ENCODE data around the gene CIITA.
"Not testable (repeated sequence)": the region's sequence is repeated elsewhere in the genome, so short reads cannot be mapped to it uniquely, and the experiment has no call there.

The CIITA gene

DNA sequence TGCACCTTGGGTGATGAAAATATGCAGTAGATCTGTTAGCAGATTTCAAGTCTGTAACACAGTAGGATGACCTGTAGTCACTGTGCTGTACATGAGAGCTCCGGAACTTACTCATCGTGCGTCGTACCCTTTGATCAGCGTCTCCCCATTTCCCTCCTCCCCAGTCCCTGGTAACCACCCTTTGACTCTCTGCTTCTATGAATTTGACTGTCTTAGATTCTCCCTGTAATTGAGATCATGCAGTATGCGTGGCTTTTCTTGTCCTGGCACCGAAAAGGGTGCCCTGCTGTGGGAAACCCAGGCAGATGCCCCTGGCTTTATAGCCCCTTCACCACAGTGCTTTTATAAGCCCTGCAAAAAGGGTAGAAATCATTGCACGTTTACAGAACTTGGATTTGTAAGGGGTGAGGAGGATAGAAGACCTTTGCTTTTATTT, 87.9 kb downstream of the CIITA start:
- H3K4me1 ChIP-seq (ENCODE audit: control insufficient read depth, low read length) = peaks cover 18% of the 10 kb centered on the region
- peaks cover 56% of the 10 kb centered on the region for H3K36me3 ChIP-seq (ENCODE audit: control insufficient read depth, low read length)
- H3K9me3 ChIP-seq (ENCODE audit: control insufficient read depth, insufficient read depth, low read length) = no peaks in the 10 kb centered on the region
- no peaks in the 10 kb centered on the region for H3F3A ChIP-seq (ENCODE audit: control insufficient read depth, insufficient read depth)
- no peak for TF ChIP-seq EZH2phosphoT487 (IDR thresholded peaks at IDR 0.05; ENCODE audit: borderline replicate concordance, low read length)
- H3K27me3 ChIP-seq (ENCODE audit: control insufficient read depth, low read length) = no peaks in the 10 kb centered on the region
- H3K4me2 ChIP-seq (ENCODE audit: low read length) = no peak overlapping the region
- H4K20me1 ChIP-seq (ENCODE audit: control insufficient read depth, insufficient read depth, low read depth, low read length) = peaks cover 10% of the 10 kb centered on the region
- no peak overlapping the region for H3K4me3 ChIP-seq (ENCODE audit: low read length)
- H3K27ac ChIP-seq (ENCODE audit: low read depth, low read length) = no peak overlapping the region
- H3K9me2 ChIP-seq (replicated peaks; ENCODE audit: control insufficient read depth, low read length) = no peaks in the 10 kb centered on the region
- H3K79me2 ChIP-seq (ENCODE audit: control insufficient read depth, low read length) = peaks cover 3% of the 10 kb centered on the region

DNA sequence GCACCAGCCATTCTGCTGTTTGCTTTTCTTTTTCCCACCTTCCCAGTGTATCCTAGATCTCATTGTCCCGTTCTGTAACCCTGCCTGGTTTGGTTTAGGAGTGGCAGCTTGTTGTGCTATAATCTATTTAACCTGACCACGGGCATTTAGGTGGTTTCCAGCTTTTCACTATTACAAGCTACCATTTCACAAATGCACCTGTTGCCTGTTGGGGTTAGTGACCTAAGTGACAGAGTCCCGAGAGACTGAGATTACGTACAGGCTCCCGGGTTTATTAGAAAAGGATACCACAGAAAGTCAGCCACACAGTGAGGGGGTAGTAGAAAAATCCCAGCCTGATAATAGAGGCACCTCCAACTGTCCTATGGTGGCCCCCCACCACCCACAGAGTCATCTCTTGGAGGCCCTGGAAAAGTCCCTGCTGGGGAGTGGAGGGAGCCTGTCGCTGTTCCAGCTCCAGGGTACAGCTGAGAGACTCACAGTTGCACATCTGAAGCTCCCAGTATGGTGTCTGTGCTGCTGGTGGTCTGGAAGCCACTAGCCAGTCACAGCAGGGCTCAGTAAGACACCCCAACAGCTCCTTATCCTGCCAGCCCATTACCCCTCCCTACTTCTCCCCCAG, 88.5 kb downstream of the CIITA start:
- no peak overlapping the region for H3K4me2 ChIP-seq (ENCODE audit: low read length)
- no peak overlapping the region for H3K4me3 ChIP-seq (ENCODE audit: low read length)
- no peak overlapping the region for H3K27ac ChIP-seq (ENCODE audit: low read depth, low read length)
- H3K36me3 ChIP-seq (ENCODE audit: control insufficient read depth, low read length) = peaks cover 60% of the 10 kb centered on the region
- H3K79me2 ChIP-seq (ENCODE audit: control insufficient read depth, low read length) = peaks cover 3% of the 10 kb centered on the region
- no peak for TF ChIP-seq EZH2phosphoT487 (IDR thresholded peaks at IDR 0.05; ENCODE audit: borderline replicate concordance, low read length)
- TF ChIP-seq, protein P1, sequence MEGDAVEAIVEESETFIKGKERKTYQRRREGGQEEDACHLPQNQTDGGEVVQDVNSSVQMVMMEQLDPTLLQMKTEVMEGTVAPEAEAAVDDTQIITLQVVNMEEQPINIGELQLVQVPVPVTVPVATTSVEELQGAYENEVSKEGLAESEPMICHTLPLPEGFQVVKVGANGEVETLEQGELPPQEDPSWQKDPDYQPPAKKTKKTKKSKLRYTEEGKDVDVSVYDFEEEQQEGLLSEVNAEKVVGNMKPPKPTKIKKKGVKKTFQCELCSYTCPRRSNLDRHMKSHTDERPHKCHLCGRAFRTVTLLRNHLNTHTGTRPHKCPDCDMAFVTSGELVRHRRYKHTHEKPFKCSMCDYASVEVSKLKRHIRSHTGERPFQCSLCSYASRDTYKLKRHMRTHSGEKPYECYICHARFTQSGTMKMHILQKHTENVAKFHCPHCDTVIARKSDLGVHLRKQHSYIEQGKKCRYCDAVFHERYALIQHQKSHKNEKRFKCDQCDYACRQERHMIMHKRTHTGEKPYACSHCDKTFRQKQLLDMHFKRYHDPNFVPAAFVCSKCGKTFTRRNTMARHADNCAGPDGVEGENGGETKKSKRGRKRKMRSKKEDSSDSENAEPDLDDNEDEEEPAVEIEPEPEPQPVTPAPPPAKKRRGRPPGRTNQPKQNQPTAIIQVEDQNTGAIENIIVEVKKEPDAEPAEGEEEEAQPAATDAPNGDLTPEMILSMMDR (IDR thresholded peaks at IDR 0.05; ENCODE audit: low read depth, low read length, poor library complexity, severe bottlenecking) = no peak
- H3F3A ChIP-seq (ENCODE audit: control insufficient read depth, insufficient read depth) = no peaks in the 10 kb centered on the region
- peaks cover 10% of the 10 kb centered on the region for H4K20me1 ChIP-seq (ENCODE audit: control insufficient read depth, insufficient read depth, low read depth, low read length)
- H3K27me3 ChIP-seq (ENCODE audit: control insufficient read depth, low read length) = no peaks in the 10 kb centered on the region
- H3K9me2 ChIP-seq (replicated peaks; ENCODE audit: control insufficient read depth, low read length) = no peaks in the 10 kb centered on the region
- no peaks in the 10 kb centered on the region for H3K9me3 ChIP-seq (ENCODE audit: control insufficient read depth, insufficient read depth, low read length)
- peaks cover 18% of the 10 kb centered on the region for H3K4me1 ChIP-seq (ENCODE audit: control insufficient read depth, low read length)

DNA sequence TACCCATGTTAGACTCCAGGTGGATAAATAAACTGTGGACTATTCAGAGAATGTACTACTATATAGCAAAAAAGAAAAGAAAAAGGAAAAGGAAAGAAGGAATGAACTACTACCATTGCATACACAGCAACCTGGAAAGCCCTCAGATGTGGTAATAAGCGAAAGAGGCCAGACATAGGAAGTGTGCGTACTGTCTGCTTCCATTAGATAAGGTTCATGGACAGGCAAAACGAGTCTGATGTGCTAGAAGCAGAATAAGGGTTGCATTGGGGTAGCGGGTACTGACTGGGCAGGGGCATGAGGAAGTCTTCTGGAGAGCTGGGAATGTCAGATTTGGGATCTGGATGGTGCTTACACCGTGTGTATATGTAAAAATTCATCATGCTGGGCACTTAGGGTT, 89.1 kb downstream of the CIITA start:
- Histone ChIP-seq H3K79me2 (ENCODE audit: control insufficient read depth, low read length) (peaks cover 3% of the 10 kb centered on the region), H3K4me1 (ENCODE audit: control insufficient read depth, low read length) (peaks cover 18% of the 10 kb centered on the region), H3K4me2 (ENCODE audit: low read length) (no peak overlapping the region), H3K36me3 (ENCODE audit: control insufficient read depth, low read length) (peaks cover 66% of the 10 kb centered on the region), H3F3A (ENCODE audit: control insufficient read depth, insufficient read depth) (no peaks in the 10 kb centered on the region), H4K20me1 (ENCODE audit: control insufficient read depth, insufficient read depth, low read depth, low read length) (peaks cover 10% of the 10 kb centered on the region), H3K4me3 (ENCODE audit: low read length) (no peak overlapping the region), H3K27me3 (ENCODE audit: control insufficient read depth, low read length) (no peaks in the 10 kb centered on the region), H3K27ac (ENCODE audit: low read depth, low read length) (no peak overlapping the region), H3K9me3 (ENCODE audit: control insufficient read depth, insufficient read depth, low read length) (no peaks in the 10 kb centered on the region), H3K9me2 (replicated peaks; ENCODE audit: control insufficient read depth, low read length) (no peaks in the 10 kb centered on the region)
- no peak for TF ChIP-seq EZH2phosphoT487 (IDR thresholded peaks at IDR 0.05; ENCODE audit: borderline replicate concordance, low read length)
- TF ChIP-seq, protein P1 (IDR thresholded peaks at IDR 0.05; ENCODE audit: low read depth, low read length, poor library complexity, severe bottlenecking) = no peak

DNA sequence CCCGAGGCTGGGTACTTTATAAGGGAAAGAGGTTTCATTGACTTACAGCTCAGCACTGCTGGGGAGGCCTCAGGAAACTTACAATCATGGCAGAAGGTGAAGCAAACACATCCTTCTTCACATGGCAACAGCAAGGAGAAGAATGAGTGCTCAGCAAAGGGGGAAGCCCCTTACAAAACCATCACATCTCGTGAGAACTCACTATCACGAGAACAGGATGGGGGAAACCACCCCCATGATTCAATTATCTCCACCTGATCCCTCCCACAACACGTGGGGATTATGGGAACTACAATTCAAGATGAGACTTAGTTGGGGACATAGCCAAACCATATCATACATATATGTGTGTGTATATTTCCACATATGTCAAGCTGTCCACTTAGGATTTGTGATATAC, 89.6 kb downstream of the CIITA start:
- H3K4me2 ChIP-seq (ENCODE audit: low read length); H3K9me3 ChIP-seq (ENCODE audit: control insufficient read depth, insufficient read depth, low read length); H4K20me1 ChIP-seq (ENCODE audit: control insufficient read depth, insufficient read depth, low read depth, low read length); H3K79me2 ChIP-seq (ENCODE audit: control insufficient read depth, low read length); H3F3A ChIP-seq (ENCODE audit: control insufficient read depth, insufficient read depth); H3K9me2 ChIP-seq (replicated peaks; ENCODE audit: control insufficient read depth, low read length); H3K4me3 ChIP-seq (ENCODE audit: low read length); H3K27me3 ChIP-seq (ENCODE audit: control insufficient read depth, low read length); H3K27ac ChIP-seq (ENCODE audit: low read depth, low read length): not testable (repeated sequence)
- Histone ChIP-seq H3K4me1 (ENCODE audit: control insufficient read depth, low read length) (peaks cover 18% of the 10 kb centered on the region), H3K36me3 (ENCODE audit: control insufficient read depth, low read length) (peaks cover 70% of the 10 kb centered on the region)

All from DOHH2 (cell line).